Endothelial cell of umbilical vein (primary cell): ENCODE data around the gene TFDP1. TPM values are rescaled to one million over a fixed set of nuclear protein-coding genes. Genes with fewer than 3 reads are reported as not detected.

ENCODE experiments used
- BruUV-seq: library from RNA; stranded (reverse); fragments of 400-500 nt; replicated peaks from 2 replicates; lab custom pipeline; 2021; lab: Mats Ljungman, UMichigan
- CTCF ChIA-PET: fragments of 300-600, 350-600 bp; sonication (Branson Sonifier 250); formaldehyde crosslinking; loops from one replicate; lab custom pipeline; 2021; ENCODE audit warnings: antibody characterized with exemption, inconsistent platforms; lab: Charles Lee
- POLR2A ChIA-PET: fragments of 300-600, 350-600 bp; sonication (Branson Sonifier 250); formaldehyde crosslinking; loops from one replicate; lab custom pipeline; 2021; ENCODE audit warnings: antibody characterized with exemption, inconsistent platforms; lab: Charles Lee
- DNase-seq: peaks from one replicate; pipeline ENCODE4 v3.0.0-alpha.2; 2011; ENCODE audit warnings: low read depth, low spot score
- FAIRE-seq: peaks from 2 replicates; lab custom pipeline; 2011; peaks lifted over from hg19 to GRCh38; lab: Jason Lieb, UNC
- H2AFZ ChIP-seq: 2 replicates; pipeline ENCODE4 v1.6.0; 2012; ENCODE audit warnings: low read depth, low read length, control low read depth, inconsistent platforms
- H3K27ac ChIP-seq: 2 replicates; pipeline ENCODE4 v1.5.1; 2011; ENCODE audit warnings: low read depth, mild to moderate bottlenecking, control low read depth, low read length, moderate library complexity; ENCODE audit not compliant: insufficient read depth
- H3K27me3 ChIP-seq, 2 experiments: 2 replicates each; pipeline versions ENCODE4 v1.6.0 to v1.6.1; 2011; ENCODE audit warnings: low read length in 2 of 2, mixed read lengths in 1 of 2; ENCODE audit not compliant: control insufficient read depth in 2 of 2, insufficient read depth in 2 of 2
- H3K36me3 ChIP-seq, 2 experiments: 2 replicates in 1 of 2; 3 replicates in 1 of 2; pipeline ENCODE4 v1.5.1; 2011; ENCODE audit warnings: low read length in 2 of 2, mild to moderate bottlenecking in 1 of 2, moderate library complexity in 1 of 2; ENCODE audit not compliant: control insufficient read depth in 2 of 2, insufficient read depth in 2 of 2; ENCODE audit errors: extremely low read depth in 1 of 2
- H3K4me1 ChIP-seq: 3 replicates; pipeline ENCODE4 v1.5.1; 2011; ENCODE audit warnings: mild to moderate bottlenecking, low read length; ENCODE audit not compliant: control insufficient read depth, insufficient read depth; ENCODE audit errors: extremely low read depth
- H3K4me2 ChIP-seq: 2 replicates; pipeline ENCODE4 v1.6.1; 2011; ENCODE audit warnings: low read length, control low read depth, mixed read lengths; ENCODE audit not compliant: insufficient read depth
- H3K4me3 ChIP-seq, 3 experiments: fragments of 200-600 bp in 1 of 3; sonication (generic), shearing (Covaris generic) in 1 of 3; replicated peaks in 1 of 3; 2 replicates each; pipeline ENCODE4 v1.5.1; 2011 to 2016; ENCODE audit warnings: control low read depth in 3 of 3, low read length in 3 of 3, mild to moderate bottlenecking in 2 of 3, inconsistent platforms in 1 of 3, low read depth in 1 of 3, moderate library complexity in 1 of 3; ENCODE audit not compliant: insufficient read depth in 1 of 3
- H3K79me2 ChIP-seq: 2 replicates; pipeline ENCODE4 v1.6.0; 2012; ENCODE audit warnings: low read length, inconsistent platforms; ENCODE audit not compliant: control insufficient read depth, insufficient read depth
- H3K9ac ChIP-seq: replicated peaks from 2 replicates; pipeline ENCODE3; 2011; ENCODE audit warnings: low read length, control low read depth; ENCODE audit not compliant: insufficient read depth; ENCODE audit errors: extremely low read depth
- H3K9me1 ChIP-seq: replicated peaks from 3 replicates; pipeline ENCODE4 v1.6.0; 2011; ENCODE audit warnings: mild to moderate bottlenecking, low read length; ENCODE audit not compliant: control insufficient read depth, insufficient read depth; ENCODE audit errors: extremely low read depth
- H3K9me3 ChIP-seq: replicated peaks from 2 replicates; pipeline ENCODE4 v1.5.1; 2012; ENCODE audit warnings: low read length, inconsistent platforms; ENCODE audit not compliant: control insufficient read depth, insufficient read depth
- H4K20me1 ChIP-seq: replicated peaks from 2 replicates; pipeline ENCODE3; 2011; ENCODE audit warnings: mild to moderate bottlenecking, low read length; ENCODE audit not compliant: control insufficient read depth, insufficient read depth; ENCODE audit errors: extremely low read depth
- EZH2 ChIP-seq: IDR thresholded peaks from 2 replicates; pipeline ENCODE4 v1.6.1; 2012; ENCODE audit warnings: borderline replicate concordance, low read depth, mild to moderate bottlenecking, moderate library complexity, low read length, inconsistent platforms; ENCODE audit not compliant: severe bottlenecking
- FOS ChIP-seq: IDR thresholded peaks from 2 replicates; pipeline ENCODE4 v1.6.1; 2011; ENCODE audit warnings: mild to moderate bottlenecking, low read length, moderate library complexity, borderline replicate concordance; ENCODE audit not compliant: insufficient read depth
- GATA2 ChIP-seq: IDR thresholded peaks from 2 replicates; pipeline ENCODE4 v1.7.0; 2011; ENCODE audit warnings: low read depth, mild to moderate bottlenecking, moderate library complexity, mixed read lengths, low read length; ENCODE audit not compliant: insufficient read length, insufficient read depth
- JUN ChIP-seq: IDR thresholded peaks from 2 replicates; pipeline ENCODE4 v1.6.1; 2011; ENCODE audit warnings: borderline replicate concordance, low read depth; ENCODE audit not compliant: insufficient read length, insufficient read depth
- MYC ChIP-seq: IDR thresholded peaks from one replicate; pipeline ENCODE4 v1.6.1; 2011; ENCODE audit warnings: mild to moderate bottlenecking, low read depth, low read length
- POLR2A ChIP-seq: IDR thresholded peaks from 2 replicates; pipeline ENCODE4 v1.6.1; 2012; ENCODE audit warnings: low read depth, mild to moderate bottlenecking, control low read depth, low read length
- POLR2AphosphoS5 ChIP-seq: IDR thresholded peaks from 2 replicates; pipeline ENCODE4 v1.6.1; 2012; ENCODE audit warnings: low read depth, mild to moderate bottlenecking, control low read depth, low read length, moderate library complexity; ENCODE audit not compliant: insufficient read depth
- dilution Hi-C: fragments of 300-500 bp; cut with MboI; formaldehyde crosslinking; loops from one replicate; pipeline ENCODE4 v1.15.0; 2019; ENCODE audit warnings: low sequenced_read_pairs; ENCODE audit not compliant: extremely low pct_ligation_motif_present
- intact Hi-C: fragments of 100-400 bp; cut with micrococcal nuclease; formaldehyde crosslinking; loops from one replicate; pipeline ENCODE4 v1.10.0; 2022
- polyA plus RNA-seq, 4 experiments: library from polyadenylated mRNA; depleted of rRNA in 3 of 4; stranded (reverse) in 3 of 4; unstranded in 1 of 4; fragments of >200 nt; gene quantifications; 2 replicates each; pipeline versions ENCODE4 v1.2.1 to v1.2.3, GENCODE V29; 2011 to 2012; ENCODE audit warnings: missing spikeins in 1 of 4
- total RNA-seq: library from RNA; stranded (reverse); gene quantifications from 2 replicates; pipeline ENCODE4 v1.2.3, GENCODE V29; 2021
- TF ChIP-seq, protein P1 (sequence below): IDR thresholded peaks from 2 replicates; pipeline ENCODE4 v1.6.1; 2011; ENCODE audit not compliant: insufficient read depth, insufficient read length
- TF ChIP-seq, protein P2 (sequence below), 2 donors: IDR thresholded peaks; 1 replicate in 1 of 2; 2 replicates in 1 of 2; pipeline ENCODE4 v1.5.1; 2011; ENCODE audit warnings: low read length in 2 of 2, mild to moderate bottlenecking in 2 of 2, moderate library complexity in 2 of 2, control low read depth in 1 of 2, inconsistent platforms in 1 of 2, low read depth in 1 of 2; ENCODE audit not compliant: insufficient read depth in 1 of 2; ENCODE audit errors: extremely low read depth in 1 of 2

Gene TFDP1
- total and polyA plus RNA-seq, 2 donors (not counting 3 experiments of a cell fraction or from before 2014, with no cell fraction given) = 64.3 to 137 TPM

GRCh38 chr13:113613789-113614379 lies 29.3 kb downstream of the TFDP1 start:
- no peak overlapping the region for H3K4me3 ChIP-seq
- dilution Hi-C loops (no loop called here), intact Hi-C loops (no loop called here)
- no TSS peak for BruUV-seq
- H3K27me3 ChIP-seq = no peaks in the 10 kb centered on the region
- ChIA-PET CTCF (no interaction called here), POLR2A (no interaction called here)
- H3K79me2 ChIP-seq = peaks cover 93% of the 10 kb centered on the region
- no peak overlapping the region for H3K9ac ChIP-seq
- DNase-seq (no peak), FAIRE-seq (no peak)
- peaks cover 0 to 15% of the 10 kb centered on the region in 2 experiments for H3K36me3 ChIP-seq
- no peaks in the 10 kb centered on the region for H3K4me1 ChIP-seq
- no peak overlapping the region for H3K27ac ChIP-seq
- no peaks in the 10 kb centered on the region for H3K9me3 ChIP-seq
- no peaks in the 10 kb centered on the region for H4K20me1 ChIP-seq
- H3K9me1 ChIP-seq = no peaks in the 10 kb centered on the region
- no peak overlapping the region for H2AFZ ChIP-seq
- no peak overlapping the region for H3K4me2 ChIP-seq
- TF ChIP-seq, protein P1, sequence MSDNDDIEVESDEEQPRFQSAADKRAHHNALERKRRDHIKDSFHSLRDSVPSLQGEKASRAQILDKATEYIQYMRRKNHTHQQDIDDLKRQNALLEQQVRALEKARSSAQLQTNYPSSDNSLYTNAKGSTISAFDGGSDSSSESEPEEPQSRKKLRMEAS = no peak

GRCh38 chr13:113616281-113616906 lies 31.8 kb downstream of the TFDP1 start:
- Histone ChIP-seq H3K9me3 (no peaks in the 10 kb centered on the region), H3K9me1 (no peaks in the 10 kb centered on the region), H3K4me3 (no peak overlapping the region), H4K20me1 (no peaks in the 10 kb centered on the region), H3K4me1 (no peaks in the 10 kb centered on the region), H3K36me3 (peaks cover 0 to 7% of the 10 kb centered on the region in 2 experiments), H3K79me2 (peaks cover 84% of the 10 kb centered on the region), H2AFZ (no peak overlapping the region), H3K27me3 (no peaks in the 10 kb centered on the region), H3K4me2 (no peak overlapping the region), H3K27ac (no peak overlapping the region), H3K9ac (no peak overlapping the region)
- DNase-seq (no peak), FAIRE-seq (no peak)
- TF ChIP-seq POLR2A (no peak), POLR2AphosphoS5 (no peak), FOS (no peak), JUN (no peak), MYC (no peak), EZH2 (no peak), GATA2 (no peak)
- TF ChIP-seq, protein P1 = no peak
- TF ChIP-seq, protein P2, sequence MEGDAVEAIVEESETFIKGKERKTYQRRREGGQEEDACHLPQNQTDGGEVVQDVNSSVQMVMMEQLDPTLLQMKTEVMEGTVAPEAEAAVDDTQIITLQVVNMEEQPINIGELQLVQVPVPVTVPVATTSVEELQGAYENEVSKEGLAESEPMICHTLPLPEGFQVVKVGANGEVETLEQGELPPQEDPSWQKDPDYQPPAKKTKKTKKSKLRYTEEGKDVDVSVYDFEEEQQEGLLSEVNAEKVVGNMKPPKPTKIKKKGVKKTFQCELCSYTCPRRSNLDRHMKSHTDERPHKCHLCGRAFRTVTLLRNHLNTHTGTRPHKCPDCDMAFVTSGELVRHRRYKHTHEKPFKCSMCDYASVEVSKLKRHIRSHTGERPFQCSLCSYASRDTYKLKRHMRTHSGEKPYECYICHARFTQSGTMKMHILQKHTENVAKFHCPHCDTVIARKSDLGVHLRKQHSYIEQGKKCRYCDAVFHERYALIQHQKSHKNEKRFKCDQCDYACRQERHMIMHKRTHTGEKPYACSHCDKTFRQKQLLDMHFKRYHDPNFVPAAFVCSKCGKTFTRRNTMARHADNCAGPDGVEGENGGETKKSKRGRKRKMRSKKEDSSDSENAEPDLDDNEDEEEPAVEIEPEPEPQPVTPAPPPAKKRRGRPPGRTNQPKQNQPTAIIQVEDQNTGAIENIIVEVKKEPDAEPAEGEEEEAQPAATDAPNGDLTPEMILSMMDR (IDR thresholded peaks at IDR 0.05; ENCODE audit: extremely low read depth in 1 of 2, insufficient read depth in 1 of 2, low read depth in 1 of 2, low read length in 2 of 2) = no peak
- ChIA-PET POLR2A (no interaction called here), CTCF (no interaction called here)
- dilution Hi-C loops (no loop called here), intact Hi-C loops (no loop called here)
- no TSS peak for BruUV-seq
